SK-N-MC (cell line): ENCODE data around the gene SPATA25.

Experiments
- EZH2 ChIP-seq: fragments of 200-600 bp; sonication (generic); IDR thresholded peaks from one replicate; pipeline ENCODE4 v1.6.1; 2017; ENCODE audit warnings: antibody characterized with exemption
- POLR2AphosphoS5 ChIP-seq: IDR thresholded peaks from 2 replicates; pipeline ENCODE4 v1.6.1; 2012; ENCODE audit warnings: mild to moderate bottlenecking, low read depth, low read length, borderline replicate concordance

- TF ChIP-seq EZH2 (no peak), POLR2AphosphoS5 (no peak)
Measured at GRCh38 chr20:45907219-45907948, 20.0 kb upstream of the SPATA25 start.
